Measurements from ENCODE around the gene PCA3.

PCA3 gene

DNA sequence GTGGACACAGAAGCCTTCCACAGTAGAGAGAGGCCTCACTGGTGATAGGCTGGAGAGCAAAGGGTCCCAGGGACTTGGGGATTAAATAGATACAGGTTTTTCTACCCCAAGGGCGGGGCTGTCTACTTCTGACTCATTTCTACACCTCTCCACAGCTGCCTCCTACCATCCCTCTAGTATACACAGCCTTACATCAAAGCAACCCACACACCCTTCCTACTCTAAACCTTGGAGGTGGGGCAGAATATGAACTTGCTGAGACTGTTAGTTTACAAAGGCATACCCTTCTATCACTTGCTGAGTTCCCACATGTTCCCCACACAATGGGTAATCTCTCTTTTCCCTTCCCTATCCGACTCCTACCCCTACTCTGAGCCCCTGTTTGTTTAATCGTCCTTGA is 19.9 kb upstream of the PCA3 start:
- TF ChIP-seq, protein P1, sequence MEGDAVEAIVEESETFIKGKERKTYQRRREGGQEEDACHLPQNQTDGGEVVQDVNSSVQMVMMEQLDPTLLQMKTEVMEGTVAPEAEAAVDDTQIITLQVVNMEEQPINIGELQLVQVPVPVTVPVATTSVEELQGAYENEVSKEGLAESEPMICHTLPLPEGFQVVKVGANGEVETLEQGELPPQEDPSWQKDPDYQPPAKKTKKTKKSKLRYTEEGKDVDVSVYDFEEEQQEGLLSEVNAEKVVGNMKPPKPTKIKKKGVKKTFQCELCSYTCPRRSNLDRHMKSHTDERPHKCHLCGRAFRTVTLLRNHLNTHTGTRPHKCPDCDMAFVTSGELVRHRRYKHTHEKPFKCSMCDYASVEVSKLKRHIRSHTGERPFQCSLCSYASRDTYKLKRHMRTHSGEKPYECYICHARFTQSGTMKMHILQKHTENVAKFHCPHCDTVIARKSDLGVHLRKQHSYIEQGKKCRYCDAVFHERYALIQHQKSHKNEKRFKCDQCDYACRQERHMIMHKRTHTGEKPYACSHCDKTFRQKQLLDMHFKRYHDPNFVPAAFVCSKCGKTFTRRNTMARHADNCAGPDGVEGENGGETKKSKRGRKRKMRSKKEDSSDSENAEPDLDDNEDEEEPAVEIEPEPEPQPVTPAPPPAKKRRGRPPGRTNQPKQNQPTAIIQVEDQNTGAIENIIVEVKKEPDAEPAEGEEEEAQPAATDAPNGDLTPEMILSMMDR (IDR thresholded peaks at IDR 0.05; ENCODE audit: control insufficient read depth, insufficient read depth, low read depth, low read length, missing control alignments): no peak
- H3K4me3 ChIP-seq (ENCODE audit: control insufficient read depth, low read depth, low read length): no peak overlapping the region
- DNase-seq (ENCODE audit: low read depth): no peak

DNA sequence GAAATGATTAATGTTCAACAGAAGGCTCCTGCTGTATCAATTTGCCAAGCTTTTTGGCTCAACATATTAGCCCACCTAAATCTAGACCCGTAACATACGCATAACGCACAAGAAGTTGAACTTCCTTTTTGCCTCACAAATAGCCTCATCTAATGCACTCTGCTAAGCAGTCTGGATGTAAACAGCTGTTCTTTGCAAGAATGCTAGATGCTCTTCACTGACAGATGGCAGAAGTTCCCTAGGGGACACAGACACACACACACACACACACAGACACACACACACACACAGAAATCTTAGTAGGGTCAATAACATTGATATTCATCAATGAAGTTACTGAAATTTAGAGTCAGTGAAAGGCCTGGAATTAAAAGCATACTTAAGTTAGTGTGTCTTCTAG is 13.2 kb upstream of the PCA3 start:
- H3K4me3 ChIP-seq (ENCODE audit: control insufficient read depth, low read depth, low read length): no peak overlapping the region
- no peak for DNase-seq (ENCODE audit: low read depth)
- TF ChIP-seq, protein P1 (IDR thresholded peaks at IDR 0.05; ENCODE audit: control insufficient read depth, insufficient read depth, low read depth, low read length, missing control alignments): no peak

DNA sequence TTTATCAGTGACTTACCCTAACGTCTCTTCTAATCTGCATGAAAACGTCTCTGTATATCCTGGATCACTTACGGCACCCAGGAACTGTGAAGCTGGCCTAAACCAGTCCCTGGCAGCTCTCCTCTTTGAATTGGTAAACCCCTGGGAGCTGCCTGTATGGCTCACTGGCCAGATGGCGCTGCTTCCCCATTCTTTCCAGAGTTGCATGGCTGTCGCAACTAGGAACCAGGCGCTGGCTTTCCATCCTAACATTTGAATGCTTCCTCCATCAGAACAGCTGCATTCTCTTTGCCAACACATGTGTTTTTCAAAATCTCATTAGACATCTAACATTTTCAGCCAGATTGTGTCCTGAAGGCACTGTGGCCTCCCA is 8.0 kb upstream of the PCA3 start:
- TF ChIP-seq, protein P1 (IDR thresholded peaks at IDR 0.05; ENCODE audit: control insufficient read depth, insufficient read depth, low read depth, low read length, missing control alignments): peak; percentile 41

DNA sequence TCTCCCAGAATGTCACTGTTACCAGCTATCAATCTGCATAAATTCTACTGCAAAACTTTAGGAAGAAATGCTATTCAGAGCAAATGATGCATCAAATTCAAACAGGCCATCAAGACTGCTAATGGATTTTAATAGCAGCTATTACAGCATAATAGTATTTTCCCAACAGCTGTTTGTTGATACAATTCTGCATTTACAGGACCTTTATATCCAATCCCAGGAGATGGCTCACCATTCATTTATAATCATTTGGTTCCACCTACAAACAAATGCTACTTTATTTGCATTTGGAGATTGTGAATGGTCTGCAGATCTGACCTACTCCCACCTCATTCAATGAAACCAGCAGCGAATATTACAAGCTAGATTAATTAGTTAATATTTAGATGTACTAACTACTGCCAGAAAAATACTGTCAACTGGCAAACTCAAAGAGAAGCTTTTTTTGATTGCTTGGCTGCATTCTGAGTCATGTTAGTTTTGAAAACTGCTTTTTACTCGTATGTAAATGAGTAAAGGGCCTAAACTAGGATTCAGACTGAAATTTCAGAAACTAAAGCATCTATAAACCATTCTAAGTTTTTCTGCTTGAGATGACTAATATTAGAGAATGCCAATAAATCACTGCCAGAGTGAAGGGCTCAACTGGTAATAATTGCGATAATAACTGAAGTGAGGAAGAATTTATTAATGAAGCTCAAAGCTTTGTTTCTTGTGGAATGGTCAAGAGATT is 7.1 kb upstream of the PCA3 start:
- DNase-seq (ENCODE audit: low read depth): no peak
- TF ChIP-seq, protein P1 (IDR thresholded peaks at IDR 0.05; ENCODE audit: control insufficient read depth, insufficient read depth, low read depth, low read length, missing control alignments): no peak
- no peak overlapping the region for H3K4me3 ChIP-seq (ENCODE audit: control insufficient read depth, low read depth, low read length)

More for the DNA sequence above, 8.0 kb upstream of the PCA3 start:
- H3K4me3 ChIP-seq (ENCODE audit: control insufficient read depth, low read depth, low read length): no peak overlapping the region
- no peak for DNase-seq (ENCODE audit: low read depth)

DNA sequence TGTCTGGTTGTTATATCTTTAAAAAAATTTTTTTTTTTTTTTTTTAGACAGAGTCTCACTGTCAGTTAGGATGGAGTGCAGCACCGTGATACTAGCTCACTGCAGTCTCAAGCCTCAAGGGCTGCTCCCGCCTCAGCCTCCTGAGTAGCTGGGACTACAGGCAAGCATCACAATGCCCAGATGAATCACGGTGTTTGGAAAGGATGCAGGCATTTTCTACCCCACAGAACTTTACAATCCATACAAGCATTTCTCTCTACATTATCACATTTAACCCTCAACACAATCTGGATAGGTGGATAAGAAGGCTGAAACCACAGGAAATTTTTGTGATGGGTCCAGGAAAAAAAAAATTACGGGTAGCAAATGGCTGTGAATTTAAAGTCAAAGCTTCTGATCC is 5.8 kb upstream of the PCA3 start:
- no peak for DNase-seq (ENCODE audit: low read depth)
- TF ChIP-seq, protein P1 (IDR thresholded peaks at IDR 0.05; ENCODE audit: control insufficient read depth, insufficient read depth, low read depth, low read length, missing control alignments): no peak
- H3K4me3 ChIP-seq (ENCODE audit: control insufficient read depth, low read depth, low read length): no peak overlapping the region

DNA sequence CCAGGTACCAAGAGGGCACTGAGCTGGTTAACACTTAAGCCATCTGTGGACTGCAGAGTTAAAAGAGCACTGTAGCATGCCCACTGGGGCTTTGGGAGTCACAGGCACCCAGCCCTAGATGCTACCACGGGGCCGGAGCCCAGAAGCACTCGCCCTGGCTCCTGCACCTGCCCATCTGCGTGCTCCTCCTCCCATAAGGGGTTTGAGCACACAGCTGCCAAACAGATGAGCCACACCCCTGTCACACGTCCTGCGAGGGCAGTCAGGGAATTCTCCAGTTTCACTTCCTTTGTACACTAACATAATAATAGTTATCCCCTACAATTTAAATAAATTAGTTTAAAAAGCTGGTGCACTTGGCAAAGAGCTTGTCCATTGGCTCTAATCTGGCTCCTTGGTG is 4.5 kb upstream of the PCA3 start:
- TF ChIP-seq, protein P1 (IDR thresholded peaks at IDR 0.05; ENCODE audit: control insufficient read depth, insufficient read depth, low read depth, low read length, missing control alignments): no peak
- no peak overlapping the region for H3K4me3 ChIP-seq (ENCODE audit: control insufficient read depth, low read depth, low read length)
- DNase-seq (ENCODE audit: low read depth): no peak
